H9 (cell line): ENCODE results near the gene RUNX1. TPM values are rescaled to one million over a fixed set of nuclear protein-coding genes. Genes with fewer than 3 reads are reported as not detected.

Experiments used
- DNase-seq: peaks from one replicate; pipeline ENCODE4 v3.0.0-alpha.2; 2017
- H2AFZ ChIP-seq: one replicate; pipeline ENCODE4 v1.6.1; 2013; ENCODE audit warnings: mild to moderate bottlenecking, low read length, control low read depth, moderate library complexity
- H2AK5ac ChIP-seq: 2 replicates; pipeline ENCODE4 v1.6.1; 2013; ENCODE audit warnings: low read length, control low read depth, mixed read lengths; ENCODE audit not compliant: insufficient read length
- H2BK120ac ChIP-seq: one replicate; pipeline ENCODE4 v1.6.1; 2013; ENCODE audit warnings: low read depth, mild to moderate bottlenecking, low read length, control low read depth, inconsistent platforms; ENCODE audit not compliant: poor library complexity, severe bottlenecking
- H2BK12ac ChIP-seq: 2 replicates; pipeline ENCODE4 v1.6.1; 2013; ENCODE audit warnings: low read length, control low read depth, mixed read lengths, low read depth; ENCODE audit not compliant: insufficient read length
- H2BK15ac ChIP-seq: 2 replicates; pipeline ENCODE4 v1.6.1; 2013; ENCODE audit warnings: low read depth, low read length, control low read depth
- H2BK20ac ChIP-seq: one replicate; pipeline ENCODE4 v1.6.1; 2013; ENCODE audit warnings: low read depth, mild to moderate bottlenecking, low read length, control low read depth, inconsistent platforms; ENCODE audit not compliant: poor library complexity, severe bottlenecking
- H2BK5ac ChIP-seq: 2 replicates; pipeline ENCODE4 v1.6.1; 2013; ENCODE audit warnings: low read length, control low read depth, mixed read lengths; ENCODE audit not compliant: insufficient read length
- H3K14ac ChIP-seq: 2 replicates; pipeline ENCODE4 v1.6.1; 2013; ENCODE audit warnings: low read length, control low read depth; ENCODE audit not compliant: insufficient read depth
- H3K18ac ChIP-seq: 2 replicates; pipeline ENCODE4 v1.6.1; 2013; ENCODE audit warnings: low read depth, mild to moderate bottlenecking, mixed read lengths, low read length, control low read depth; ENCODE audit not compliant: insufficient read length
- H3K23ac ChIP-seq: 2 replicates; pipeline ENCODE4 v1.6.1; 2013; ENCODE audit warnings: low read length, control low read depth, mixed read lengths, low read depth; ENCODE audit not compliant: insufficient read length
- H3K23me2 ChIP-seq: 2 replicates; pipeline ENCODE4 v1.6.1; 2013; ENCODE audit warnings: low read depth, mild to moderate bottlenecking, mixed read lengths, low read length, control low read depth; ENCODE audit not compliant: insufficient read length, poor library complexity, severe bottlenecking
- H3K27ac ChIP-seq: 2 replicates; pipeline ENCODE4 v1.5.1; 2013; ENCODE audit warnings: low read length, control low read depth, mixed read lengths, low read depth; ENCODE audit not compliant: insufficient read length
- H3K27me3 ChIP-seq: 2 replicates; pipeline ENCODE4 v1.6.1; 2013; ENCODE audit warnings: low read length, control low read depth, inconsistent platforms; ENCODE audit not compliant: insufficient read depth
- H3K4ac ChIP-seq: 2 replicates; pipeline ENCODE4 v1.6.1; 2013; ENCODE audit warnings: low read depth, mild to moderate bottlenecking, control low read depth, inconsistent platforms, low read length, moderate library complexity
- H3K4me1 ChIP-seq: 2 replicates; pipeline ENCODE4 v1.6.1; 2013; ENCODE audit warnings: low read length, control low read depth, inconsistent platforms; ENCODE audit not compliant: insufficient read depth
- H3K4me2 ChIP-seq: 2 replicates; pipeline ENCODE4 v1.6.1; 2013; ENCODE audit warnings: low read length, control low read depth, mixed read lengths; ENCODE audit not compliant: insufficient read length, insufficient read depth
- H3K56ac ChIP-seq: 2 replicates; pipeline ENCODE4 v1.6.1; 2013; ENCODE audit warnings: low read depth, mild to moderate bottlenecking, mixed read lengths, low read length, control low read depth; ENCODE audit not compliant: insufficient read length
- H3K79me1 ChIP-seq: 2 replicates; pipeline ENCODE4 v1.6.1; 2013; ENCODE audit warnings: low read depth, mild to moderate bottlenecking, moderate library complexity, low read length, control low read depth, inconsistent platforms; ENCODE audit not compliant: insufficient read depth, poor library complexity, severe bottlenecking
- H3K79me2 ChIP-seq: 2 replicates; pipeline ENCODE4 v1.6.1; 2013; ENCODE audit warnings: low read length, control low read depth, inconsistent platforms; ENCODE audit not compliant: insufficient read depth
- H3K9ac ChIP-seq: 2 replicates; pipeline ENCODE4 v1.6.1; 2013; ENCODE audit warnings: low read length, control low read depth, mixed read lengths; ENCODE audit not compliant: insufficient read length; ENCODE audit errors: extremely low read depth
- H3K9me3 ChIP-seq: one replicate; pipeline ENCODE4 v1.6.1; 2013; ENCODE audit warnings: low read depth, low read length, inconsistent platforms; ENCODE audit not compliant: control insufficient read depth
- H3T11ph ChIP-seq: one replicate; pipeline ENCODE4 v1.6.1; 2013; ENCODE audit warnings: mild to moderate bottlenecking, low read length, control low read depth, inconsistent platforms
- H4K20me1 ChIP-seq: one replicate; pipeline ENCODE4 v1.6.1; 2013; ENCODE audit not compliant: control insufficient read depth, insufficient read length, insufficient read depth
- H4K5ac ChIP-seq: 2 replicates; pipeline ENCODE4 v1.6.1; 2013; ENCODE audit warnings: low read depth, mild to moderate bottlenecking, mixed read lengths, low read length, control low read depth; ENCODE audit not compliant: insufficient read length
- H4K8ac ChIP-seq: replicated peaks from 2 replicates; pipeline ENCODE4 v1.6.1; 2013; ENCODE audit warnings: low read length, control low read depth, mixed read lengths, low read depth; ENCODE audit not compliant: insufficient read length
- H4K91ac ChIP-seq: 2 replicates; pipeline ENCODE4 v1.6.1; 2013; ENCODE audit warnings: low read depth, mild to moderate bottlenecking, moderate library complexity, mixed read lengths, low read length, control low read depth; ENCODE audit not compliant: insufficient read length
- H3K27ac Mint-ChIP-seq, 3 experiments: 2 replicates in 2 of 3; 3 replicates in 1 of 3; pipeline ENCODE4 v1.8.0; 2020 to 2021; ENCODE audit warnings: mixed read lengths in 3 of 3, mild to moderate bottlenecking in 1 of 3, moderate library complexity in 1 of 3
- H3K27me3 Mint-ChIP-seq: 2 replicates; pipeline ENCODE4 v1.8.0; 2021; ENCODE audit warnings: low read depth, mild to moderate bottlenecking, moderate library complexity, mixed read lengths
- H3K36me3 Mint-ChIP-seq, 3 experiments: 2 replicates in 2 of 3; 3 replicates in 1 of 3; pipeline ENCODE4 v1.8.0; 2020 to 2021; ENCODE audit warnings: low read depth in 3 of 3, mixed read lengths in 3 of 3; ENCODE audit not compliant: insufficient read depth in 1 of 3
- H3K4me1 Mint-ChIP-seq, 2 experiments: 2 replicates each; pipeline ENCODE4 v1.8.0; 2020; ENCODE audit warnings: mixed read lengths in 2 of 2
- H3K4me3 Mint-ChIP-seq, 2 experiments: 2 replicates in 1 of 2; 3 replicates in 1 of 2; pipeline ENCODE4 v1.8.0; 2020 to 2021; ENCODE audit warnings: mild to moderate bottlenecking in 2 of 2, mixed read lengths in 2 of 2, moderate library complexity in 1 of 2
- H3K9me3 Mint-ChIP-seq, 2 experiments: 2 replicates in 1 of 2; 3 replicates in 1 of 2; pipeline ENCODE4 v1.8.0; 2020; ENCODE audit warnings: mild to moderate bottlenecking in 2 of 2, mixed read lengths in 2 of 2, moderate library complexity in 1 of 2
- CTCF ChIP-seq: fragments of 200-600 bp; sonication (generic); conservative IDR thresholded peaks from 3 replicates; pipeline ENCODE4 v1.8.0; 2021; ENCODE audit warnings: antibody characterized with exemption, mild to moderate bottlenecking
- WGBS: extraction: QIAGEN DNeasy Blood & Tissue Kit; methylation state at CpG from one replicate; pipeline ENCODE4 v1.1.7; 2013; ENCODE audit warnings: missing lambda C conversion rate, low lambda C conversion rate, mixed read lengths; ENCODE audit not compliant: insufficient read length; ENCODE audit errors: extremely low coverage; 5-methylcytosine and 5-hydroxymethylcytosine counted together
- total RNA-seq: library from RNA; stranded (reverse); gene quantifications from 2 replicates; pipeline ENCODE4 v1.2.1, GENCODE V29; 2021

RUNX1 gene
- total RNA-seq, 1 experiment from 2014 or later: 0.72 TPM

GRCh38 chr21:34880401-34880800 lies 168.7 kb downstream of the RUNX1 start:
- H3T11ph ChIP-seq: no peak overlapping the region
- DNase-seq: no peak
- no peak overlapping the region for H3K56ac ChIP-seq
- no peak overlapping the region for H2BK5ac ChIP-seq
- H3K27me3 ChIP-seq: peaks cover 15% of the 10 kb centered on the region
- H4K5ac ChIP-seq: no peak overlapping the region
- no peak overlapping the region for H3K27ac ChIP-seq
- H4K20me1 ChIP-seq: no peaks in the 10 kb centered on the region
- H3K4me3 Mint-ChIP-seq: no peak overlapping the region
- no peak overlapping the region for H2BK12ac ChIP-seq
- peaks cover 7% of the 10 kb centered on the region in 2 experiments for H3K4me1 Mint-ChIP-seq
- no peak overlapping the region for H3K27ac Mint-ChIP-seq
- H2BK120ac ChIP-seq: no peak overlapping the region
- H4K8ac ChIP-seq: no peak overlapping the region
- no peak overlapping the region for H2AK5ac ChIP-seq
- H3K14ac ChIP-seq: no peak overlapping the region
- H3K36me3 Mint-ChIP-seq: no peaks in the 10 kb centered on the region
- no peak overlapping the region for H3K23ac ChIP-seq
- no peaks in the 10 kb centered on the region for H3K79me1 ChIP-seq
- H3K79me2 ChIP-seq: no peaks in the 10 kb centered on the region
- no peak overlapping the region for H2BK20ac ChIP-seq
- peaks cover 65% of the 10 kb centered on the region for H3K27me3 Mint-ChIP-seq
- no peak overlapping the region for H2AFZ ChIP-seq
- no peaks in the 10 kb centered on the region for H3K9me3 ChIP-seq
- no peak overlapping the region for H3K18ac ChIP-seq
- H4K91ac ChIP-seq: no peak overlapping the region
- H3K4me2 ChIP-seq: no peak overlapping the region
- no CpG with 5 or more reads among the region's 7 CpGs for WGBS
- no peak overlapping the region for H3K4ac ChIP-seq
- H3K9me3 Mint-ChIP-seq: no peaks in the 10 kb centered on the region
- no peaks in the 10 kb centered on the region for H3K4me1 ChIP-seq
- H3K9ac ChIP-seq: no peak overlapping the region
- no peak overlapping the region for H2BK15ac ChIP-seq
- TF ChIP-seq CTCF: no peak
- no peaks in the 10 kb centered on the region for H3K23me2 ChIP-seq
